Liver (tissue), 9 donors: ENCODE data around the gene WASL. TPM values are rescaled to one million over a fixed set of nuclear protein-coding genes. Genes with fewer than 3 reads are reported as not detected.

Source experiments
- DNase-seq: peaks from one replicate; pipeline ENCODE4 v3.0.0-alpha.2; 2017; ENCODE audit warnings: low spot score
- H3K27ac ChIP-seq, 2 donors: one replicate each; pipeline ENCODE4 v1.7.0; 2013; ENCODE audit warnings: inconsistent platforms in 2 of 2, low read length in 2 of 2, control low read depth in 1 of 2, low read depth in 1 of 2, mild to moderate bottlenecking in 1 of 2
- H3K27me3 ChIP-seq, 4 donors: one replicate each; pipeline versions ENCODE4 v1.6.1 to v1.7.0; 2013; ENCODE audit warnings: low read length in 3 of 4, inconsistent platforms in 1 of 4, mild to moderate bottlenecking in 1 of 4, moderate library complexity in 1 of 4; ENCODE audit not compliant: control insufficient read depth in 4 of 4, insufficient read depth in 4 of 4
- H3K36me3 ChIP-seq, 4 donors: one replicate each; pipeline versions ENCODE4 v1.6.1 to v1.7.0; 2013; ENCODE audit warnings: low read length in 3 of 4, mild to moderate bottlenecking in 3 of 4, low read depth in 1 of 4, moderate library complexity in 1 of 4; ENCODE audit not compliant: control insufficient read depth in 4 of 4, insufficient read depth in 3 of 4
- H3K4me1 ChIP-seq, 4 donors: one replicate each; pipeline versions ENCODE4 v1.6.1 to v1.7.0; 2013; ENCODE audit warnings: low read length in 3 of 4, mild to moderate bottlenecking in 3 of 4, moderate library complexity in 1 of 4; ENCODE audit not compliant: control insufficient read depth in 4 of 4, insufficient read depth in 4 of 4
- H3K4me3 ChIP-seq, 3 donors: one replicate each; pipeline versions ENCODE4 v1.6.1 to v1.7.0; 2013; ENCODE audit warnings: low read length in 3 of 3, control low read depth in 1 of 3, low read depth in 1 of 3, mild to moderate bottlenecking in 1 of 3
- H3K9ac ChIP-seq, 2 donors: one replicate each; pipeline ENCODE4 v1.7.0; 2013; ENCODE audit warnings: low read length in 2 of 2, mild to moderate bottlenecking in 2 of 2, moderate library complexity in 2 of 2, control low read depth in 1 of 2, low read depth in 1 of 2
- H3K9me3 ChIP-seq, 4 donors: one replicate each; pipeline versions ENCODE4 v1.6.1 to v1.7.0; 2013; ENCODE audit warnings: low read length in 3 of 4; ENCODE audit not compliant: control insufficient read depth in 4 of 4
- ATF3 ChIP-seq: IDR thresholded peaks from 2 replicates; pipeline ENCODE4 v1.6.1; 2016; ENCODE audit warnings: antibody characterized with exemption
- CTCF ChIP-seq: fragments of 150-350 bp; IDR thresholded peaks from 2 replicates; pipeline ENCODE4 v1.5.1; 2017; ENCODE audit warnings: improper control_type of control experiment, low read depth, low read length; ENCODE audit not compliant: missing input control
- EGR1 ChIP-seq, 2 donors: IDR thresholded peaks; 2 replicates each; pipeline ENCODE4 v1.6.1; 2016 to 2018; ENCODE audit warnings: antibody characterized with exemption in 2 of 2, low read depth in 2 of 2
- FOXA1 ChIP-seq: IDR thresholded peaks from 2 replicates; pipeline ENCODE4 v1.6.1; 2016; ENCODE audit warnings: antibody characterized with exemption
- FOXA2 ChIP-seq: IDR thresholded peaks from 2 replicates; pipeline ENCODE4 v1.6.1; 2016; ENCODE audit warnings: antibody characterized with exemption
- NR2F2 ChIP-seq: IDR thresholded peaks from 2 replicates; pipeline ENCODE4 v1.6.1; 2016; ENCODE audit warnings: antibody characterized with exemption
- REST ChIP-seq: IDR thresholded peaks from 2 replicates; pipeline ENCODE4 v1.6.1; 2016; ENCODE audit warnings: antibody characterized with exemption, mild to moderate bottlenecking
- RXRA ChIP-seq, 2 donors: IDR thresholded peaks; 2 replicates each; pipeline ENCODE4 v1.6.1; 2017 to 2018; ENCODE audit warnings: antibody characterized with exemption in 2 of 2, mild to moderate bottlenecking in 1 of 2
- TAF1 ChIP-seq: conservative IDR thresholded peaks from 2 replicates; pipeline ENCODE4 v1.6.1; 2016; ENCODE audit warnings: antibody characterized with exemption, mild to moderate bottlenecking
- YY1 ChIP-seq: IDR thresholded peaks from 2 replicates; pipeline ENCODE4 v1.6.1; 2016; ENCODE audit warnings: antibody characterized with exemption, mild to moderate bottlenecking
- ZBTB33 ChIP-seq: IDR thresholded peaks from 2 replicates; pipeline ENCODE4 v1.6.1; 2016; ENCODE audit warnings: antibody characterized with exemption
- WGBS: extraction: QIAGEN DNeasy Blood & Tissue Kit; methylation state at CpG from one replicate; pipeline ENCODE4 v1.1.7; 2013; 5-methylcytosine and 5-hydroxymethylcytosine counted together
- polyA plus RNA-seq, 2 donors: library from polyadenylated mRNA; stranded (reverse) in 1 of 2; unstranded in 1 of 2; fragments of 200-250 nt in 1 of 2; fragments of >200 nt in 1 of 2; fragmentation: Nextera tagmentation in 1 of 2; extraction: Ambion mirVana in 1 of 2; gene quantifications; one replicate each; pipeline versions ENCODE4 v1.2.1 to v1.2.3, GENCODE V29; 2013 to 2015
- total RNA-seq, 2 donors: library from RNA; depleted of rRNA; stranded (reverse); fragments of >200 nt; gene quantifications; one replicate each; pipeline ENCODE4 v1.2.3, GENCODE V29; 2014
- donor health status: healthy.
- donor health status: healthy.
- donor health status: healthy.
- donor health status: healthy.
- donor health status: healthy.

Gene WASL
- total and polyA plus RNA-seq, 4 donors, result 12.9 to 20.7 (median 18.1) TPM

- H3K27me3 ChIP-seq, result no peaks in the 10 kb centered on the region
- H3K27ac ChIP-seq, result no peak overlapping the region
- TF ChIP-seq YY1 (no peak), RXRA (IDR thresholded peaks at IDR 0.05) (no peak), FOXA2 (no peak), ATF3 (no peak), NR2F2 (no peak), REST (no peak), FOXA1 (no peak), TAF1 (no peak), CTCF (no peak), EGR1 (IDR thresholded peaks at IDR 0.05; ENCODE audit: low read depth in 2 of 2) (no peak)
- WGBS, result 89% methylated on average over 6 of the region's 6 CpGs
- no peaks in the 10 kb centered on the region for H3K9me3 ChIP-seq
- no peak for DNase-seq
- no peak overlapping the region for H3K9ac ChIP-seq
- H3K36me3 ChIP-seq, result no peaks in the 10 kb centered on the region
- no peak overlapping the region for H3K4me3 ChIP-seq
- H3K4me1 ChIP-seq, result peaks cover 2 to 13% (median 11%) of the 10 kb centered on the region in 4 donors
These were observed 92.1 kb downstream of the WASL start for GRCh38 chr7:123656544-123657303.

- Histone ChIP-seq H3K9ac (no peak within 1 kb of the TSS), H3K27ac (no peak within 1 kb of the TSS), H3K27me3 (no peaks in the 10 kb centered on the region), H3K4me1 (peaks cover 0 to 7% (median 5%) of the 10 kb centered on the region in 4 donors), H3K9me3 (no peaks in the 10 kb centered on the region), H3K4me3 (no peak within 1 kb of the TSS), H3K36me3 (no peaks in the 10 kb centered on the region)
- TF ChIP-seq FOXA1, result no peak
- TF ChIP-seq ZBTB33, result no peak
- WGBS, result 80% methylated on average over 6 of the region's 6 CpGs
- no peak for DNase-seq
These were observed 93.2 kb downstream of the WASL start, which contains the start of gene LMOD2 for GRCh38 chr7:123655614-123656013. LMOD2 (plus strand) TSS chr7:123655866; CDS start chr7:123655964, 98 bp downstream.
